NCI-H1694 treated with DMSO at 0.1 percent for 48 hours (cell line): ENCODE results near the gene MAPK9.
"Not testable (repeated sequence)": the region's sequence is repeated elsewhere in the genome, so short reads cannot be mapped to it uniquely, and the experiment has no call there.

Experiments
- DNase-seq: peaks from one replicate; lab custom pipeline; 2025; lab: John Stamatoyannopoulos, UW

Gene MAPK9

DNA sequence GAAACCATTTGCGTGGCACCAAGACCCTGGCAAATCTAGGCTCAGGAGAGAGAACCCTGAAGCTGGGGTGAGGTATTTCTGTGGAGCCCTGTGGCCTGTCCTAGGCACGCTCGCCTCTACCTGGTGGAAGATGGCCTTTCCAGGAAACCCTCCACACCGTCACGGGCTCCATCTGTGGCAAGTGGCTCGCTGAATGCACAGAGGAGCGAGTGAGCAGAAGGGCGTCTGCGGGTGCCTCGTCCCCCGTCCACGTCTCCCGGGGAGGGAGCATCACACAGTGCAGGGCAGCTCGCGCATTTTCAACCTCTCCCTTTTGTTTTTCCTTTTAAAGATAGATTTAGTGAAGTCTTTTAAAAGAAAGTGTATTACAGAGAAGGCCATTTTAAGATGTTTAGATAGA lies 57.6 kb downstream of the MAPK9 start:
- no peak for DNase-seq

DNA sequence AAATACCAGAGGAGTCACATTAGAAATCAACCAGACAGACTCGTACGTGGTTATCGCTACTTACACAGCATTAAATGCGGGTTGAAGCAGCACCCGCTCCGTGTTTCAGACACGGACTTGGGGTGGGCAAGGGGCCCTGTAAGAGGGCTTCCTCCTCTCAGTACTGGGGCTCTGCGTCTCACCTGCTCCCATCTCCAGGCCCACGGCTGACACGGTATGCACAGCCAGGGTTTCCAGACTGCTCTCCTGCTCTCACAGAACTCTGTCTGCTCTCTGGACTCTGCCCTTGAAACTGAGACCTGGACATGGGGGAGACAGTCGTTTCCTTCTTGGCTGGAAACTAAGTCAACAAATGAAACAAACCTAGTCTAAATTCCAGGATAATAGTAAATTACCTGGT lies 58.2 kb downstream of the MAPK9 start:
- no peak for DNase-seq

DNA sequence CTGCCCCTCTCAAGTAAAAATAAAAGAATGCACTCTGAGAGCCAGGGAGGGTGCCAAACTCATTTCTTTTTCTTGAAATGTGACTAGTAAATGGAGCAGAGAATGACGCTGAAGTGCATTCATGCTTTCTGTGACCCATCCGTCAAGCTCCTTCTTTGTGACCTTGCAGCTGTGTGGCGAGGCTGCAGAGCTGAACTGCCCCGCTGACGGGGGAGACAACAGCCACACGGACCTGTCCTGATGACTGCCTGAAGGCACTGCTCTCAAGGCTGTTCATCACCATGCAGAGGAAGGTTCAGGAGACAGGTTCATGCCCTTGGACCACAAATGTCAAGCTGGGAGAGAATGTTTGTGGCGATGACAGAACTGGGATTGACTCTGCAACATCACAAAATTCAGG lies 61.9 kb downstream of the MAPK9 start:
- no peak for DNase-seq

DNA sequence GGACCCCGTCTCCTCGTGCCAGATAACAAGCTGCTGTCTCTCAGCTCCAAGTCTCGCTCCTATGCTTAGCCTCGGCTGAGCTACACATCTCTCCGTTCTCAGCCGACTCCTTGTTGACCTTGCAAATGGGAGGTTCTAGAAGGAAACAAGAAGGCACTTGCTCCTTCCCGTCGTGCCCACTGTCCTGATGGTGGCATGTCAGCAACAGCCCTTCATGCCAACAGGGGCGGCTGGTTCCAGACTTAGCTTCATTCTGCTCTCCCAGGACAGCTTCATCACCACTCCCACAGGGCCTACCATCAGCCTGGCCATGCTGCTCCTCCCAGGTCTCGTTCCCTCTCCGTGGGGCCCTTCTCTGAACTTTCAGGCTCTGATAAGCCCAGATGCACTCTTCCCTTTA lies 69.8 kb downstream of the MAPK9 start:
- DNase-seq: no peak

DNA sequence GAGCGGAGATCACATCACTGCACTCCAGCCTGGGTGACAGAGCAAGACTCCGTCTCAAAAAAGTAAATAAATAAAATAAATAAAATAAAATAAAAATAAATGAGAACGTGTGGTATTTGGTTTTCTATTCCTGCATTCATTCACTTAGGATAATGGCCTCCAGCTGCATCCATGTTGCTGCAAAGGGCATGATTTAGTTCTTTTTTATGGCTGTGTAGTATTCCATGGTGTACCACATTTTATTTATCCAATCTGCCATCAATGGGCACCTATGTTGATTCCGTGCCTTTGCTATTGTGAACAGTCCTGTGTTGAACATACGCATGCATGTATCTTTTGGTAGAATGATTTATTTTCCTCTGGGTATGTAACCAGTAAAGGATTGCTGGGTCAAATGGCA lies 74.1 kb downstream of the MAPK9 start:
- no peak for DNase-seq

DNA sequence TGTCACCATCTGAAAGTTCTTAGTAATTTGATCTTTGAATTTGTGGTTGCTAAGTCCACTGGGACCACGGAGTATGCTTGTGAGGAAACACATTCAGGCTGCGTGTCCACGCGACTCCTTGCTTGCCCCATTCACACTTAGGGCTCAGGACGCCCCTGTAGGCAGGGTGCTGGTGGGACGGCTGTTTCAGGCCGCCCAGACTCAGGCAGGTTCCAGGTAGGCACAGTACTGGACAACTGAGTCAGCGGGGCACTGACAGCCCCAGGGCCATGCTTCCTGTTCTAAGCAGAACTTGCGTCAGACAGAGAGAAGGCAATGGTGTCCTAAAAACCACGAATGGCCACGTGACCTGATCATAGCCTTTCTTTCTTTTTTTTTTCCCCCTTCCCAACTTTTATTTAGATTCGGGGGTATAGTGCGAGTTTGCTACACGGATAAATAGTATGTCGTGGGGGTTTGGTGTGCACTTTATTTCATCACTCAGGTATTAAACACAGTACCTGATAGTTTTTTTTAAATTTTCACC lies 75.2 kb downstream of the MAPK9 start:
- DNase-seq: no peak

DNA sequence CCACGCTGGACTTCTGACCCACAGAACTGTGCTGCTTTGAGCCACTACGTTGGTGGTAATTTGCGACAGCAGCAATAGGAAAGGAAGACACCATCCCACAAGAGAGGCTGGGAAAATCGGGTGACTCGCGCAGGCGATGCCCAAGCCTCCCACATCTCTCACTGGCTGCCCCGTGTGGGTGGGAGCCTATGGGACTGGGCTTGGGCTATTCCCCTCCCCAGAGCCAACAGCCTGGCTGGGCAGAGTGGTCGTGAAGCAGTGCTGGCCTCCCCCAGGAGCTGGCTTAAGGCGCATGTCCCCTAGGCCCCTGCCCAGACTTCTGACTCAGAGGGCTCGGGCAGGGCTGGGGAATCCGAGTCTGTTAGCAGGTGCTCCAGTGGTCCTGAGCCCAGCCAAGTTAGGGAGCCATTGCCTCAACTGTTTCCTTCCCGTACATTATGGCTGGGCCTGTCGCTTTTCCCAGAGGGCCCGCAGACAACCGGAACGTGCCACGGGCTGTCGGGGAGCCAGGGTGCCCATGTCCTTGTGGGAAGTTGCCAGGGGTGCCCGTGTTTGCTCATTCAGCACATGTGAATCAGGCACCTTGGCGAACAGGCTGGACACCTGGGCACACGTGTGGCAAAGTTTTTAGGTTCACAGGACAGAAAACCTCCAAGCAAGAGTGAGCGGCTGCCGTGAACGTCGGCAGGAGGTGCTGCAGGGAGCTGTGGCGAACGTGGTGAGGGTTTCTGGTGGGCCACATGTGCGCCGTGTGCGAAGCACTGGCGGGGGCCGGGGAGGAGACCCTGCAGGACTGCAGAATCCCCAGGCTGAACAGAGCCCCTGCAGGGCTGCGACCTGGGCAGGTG lies 75.9 kb downstream of the MAPK9 start:
- no peak for DNase-seq

DNA sequence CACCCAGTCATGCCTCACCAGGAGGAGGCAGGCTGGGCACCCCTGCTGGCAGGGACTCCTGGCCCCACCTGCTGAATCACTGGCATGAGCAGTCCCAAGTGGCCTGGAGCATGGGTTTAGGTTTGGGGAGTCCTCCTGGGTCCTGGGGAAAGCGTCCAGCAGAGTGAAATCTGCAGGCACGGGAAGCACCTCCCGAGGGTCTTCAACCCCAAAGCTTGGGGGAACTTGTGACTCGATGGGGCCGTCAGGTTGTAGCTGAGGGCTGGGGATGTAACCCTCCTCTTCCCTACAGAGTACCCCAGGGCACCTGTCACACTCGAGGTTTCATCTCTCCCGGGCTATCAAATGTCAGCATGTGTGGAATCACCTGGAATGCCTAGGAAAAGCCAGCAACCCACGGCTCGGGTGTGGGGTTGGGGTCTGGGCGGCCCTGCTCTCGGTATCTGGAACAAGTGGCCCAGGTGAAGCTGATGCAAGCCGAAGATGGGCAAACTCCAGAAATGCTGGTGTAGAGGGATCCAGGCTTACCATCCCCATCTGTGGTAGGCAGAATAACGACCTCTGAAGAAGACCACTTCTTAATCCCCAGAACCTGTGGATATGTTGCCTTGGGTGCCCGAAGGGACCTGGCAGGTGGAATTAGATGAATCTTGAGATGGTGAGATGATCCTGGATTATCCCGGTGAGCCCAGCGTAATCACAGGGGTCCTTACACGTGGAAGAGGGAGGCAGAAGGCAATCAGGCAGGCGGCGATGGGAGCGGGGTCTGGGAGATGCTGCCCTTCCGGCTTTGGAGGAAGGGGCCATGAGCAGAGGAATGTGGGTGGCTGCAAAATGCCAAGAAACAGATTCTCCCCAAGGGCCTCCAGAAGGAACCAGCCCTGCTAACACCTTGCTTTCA lies 76.8 kb downstream of the MAPK9 start:
- no peak for DNase-seq

DNA sequence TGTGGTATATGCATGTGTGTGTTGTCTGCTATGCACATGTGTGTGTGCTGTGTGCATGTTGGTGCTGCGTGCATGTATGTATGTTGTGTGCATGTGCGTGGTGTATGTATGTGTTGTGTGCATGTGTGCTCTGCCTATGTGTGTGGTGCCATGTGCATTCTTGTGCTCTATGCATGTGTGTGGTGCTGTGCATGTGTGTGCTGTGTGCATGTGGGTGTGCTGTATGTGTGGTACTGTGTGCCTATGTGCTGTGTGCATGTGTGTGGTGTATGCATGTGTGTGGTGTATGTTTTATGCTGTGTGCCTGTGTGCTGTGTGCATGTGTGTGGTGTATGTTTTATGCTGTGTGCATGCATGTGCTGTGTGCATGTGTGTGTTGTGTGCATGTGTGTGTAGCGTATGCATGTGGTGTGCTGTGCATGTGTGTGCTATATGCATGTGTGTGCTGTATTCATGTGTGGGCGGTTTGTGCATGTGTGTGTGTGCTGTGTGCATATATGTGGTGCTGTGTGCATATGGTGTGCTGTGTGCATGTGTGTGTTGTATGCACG lies 78.2 kb downstream of the MAPK9 start:
- DNase-seq: no peak

DNA sequence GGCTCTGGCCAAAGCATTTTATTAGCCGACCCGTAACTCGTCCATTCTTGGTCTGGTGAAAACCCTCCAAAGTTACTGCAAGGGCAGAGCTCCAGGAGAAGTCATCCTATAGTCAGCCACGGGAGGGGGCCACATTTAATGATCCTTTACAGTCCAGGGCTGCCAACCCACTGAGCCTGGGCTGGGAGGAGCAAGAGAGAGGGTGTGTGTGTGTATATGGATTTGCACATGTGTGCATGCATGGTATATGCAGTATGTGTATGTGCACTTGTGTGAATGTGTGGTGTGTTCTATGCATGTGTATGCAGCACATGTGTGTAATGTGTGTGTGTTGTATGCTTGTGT lies 78.7 kb downstream of the MAPK9 start:
- no peak for DNase-seq

DNA sequence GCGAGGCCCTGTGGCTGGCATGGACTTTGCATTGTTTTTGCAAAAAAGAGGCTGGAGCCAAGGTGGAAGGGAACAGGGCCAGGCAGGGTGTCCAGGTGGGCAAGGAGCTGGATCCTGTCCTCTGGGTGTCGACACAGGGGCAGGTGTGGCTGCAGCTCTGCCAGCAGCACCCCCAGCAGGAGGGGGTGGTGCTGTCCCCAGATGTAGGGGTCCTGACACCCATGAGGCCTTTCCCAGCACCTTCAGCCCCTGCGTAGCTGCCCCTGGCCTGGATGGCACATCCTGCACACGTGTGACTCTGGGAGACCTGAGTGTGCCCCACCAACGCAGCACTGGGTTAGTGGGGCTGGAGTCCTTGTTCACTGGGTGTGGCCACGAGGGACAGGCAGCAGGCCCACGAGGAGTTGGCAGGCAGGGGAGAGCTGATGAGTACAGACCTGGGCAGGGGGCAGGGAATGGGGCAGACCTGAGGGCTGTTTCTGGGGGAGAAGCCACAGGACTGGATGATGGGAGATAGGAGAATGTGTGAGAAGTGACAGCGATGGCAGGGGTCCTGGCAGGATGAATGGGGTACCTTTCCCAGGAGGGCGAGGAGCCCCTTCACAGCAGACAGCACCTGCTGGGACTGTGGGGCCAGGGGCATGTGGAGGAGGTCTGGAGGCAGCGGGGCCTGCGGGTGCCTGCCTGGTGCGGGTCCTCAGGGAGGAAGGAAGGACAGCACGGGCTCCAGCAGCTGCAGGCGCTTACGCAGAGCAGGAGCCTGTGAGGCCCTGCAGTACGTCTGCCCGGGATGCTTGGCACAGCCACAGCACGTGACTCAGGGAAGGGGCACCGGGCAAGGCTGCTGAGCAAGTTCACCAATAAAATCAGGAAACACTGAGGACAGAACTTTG lies 79.3 kb downstream of the MAPK9 start:
- DNase-seq: no peak

DNA sequence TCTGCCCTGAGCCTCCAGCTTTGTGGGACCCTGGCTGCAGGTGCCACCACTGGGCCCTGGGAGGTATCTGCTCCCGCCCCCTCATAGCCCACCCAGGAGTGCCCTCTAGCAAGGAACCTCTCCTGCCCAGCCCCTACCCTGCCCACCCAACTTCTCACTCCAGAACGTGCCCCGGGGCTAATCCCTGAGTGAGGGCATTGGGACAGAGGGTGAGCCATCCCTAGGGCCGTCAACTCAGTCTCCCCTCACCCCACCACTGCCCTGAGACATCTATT lies 80.2 kb downstream of the MAPK9 start:
- no peak for DNase-seq

DNA sequence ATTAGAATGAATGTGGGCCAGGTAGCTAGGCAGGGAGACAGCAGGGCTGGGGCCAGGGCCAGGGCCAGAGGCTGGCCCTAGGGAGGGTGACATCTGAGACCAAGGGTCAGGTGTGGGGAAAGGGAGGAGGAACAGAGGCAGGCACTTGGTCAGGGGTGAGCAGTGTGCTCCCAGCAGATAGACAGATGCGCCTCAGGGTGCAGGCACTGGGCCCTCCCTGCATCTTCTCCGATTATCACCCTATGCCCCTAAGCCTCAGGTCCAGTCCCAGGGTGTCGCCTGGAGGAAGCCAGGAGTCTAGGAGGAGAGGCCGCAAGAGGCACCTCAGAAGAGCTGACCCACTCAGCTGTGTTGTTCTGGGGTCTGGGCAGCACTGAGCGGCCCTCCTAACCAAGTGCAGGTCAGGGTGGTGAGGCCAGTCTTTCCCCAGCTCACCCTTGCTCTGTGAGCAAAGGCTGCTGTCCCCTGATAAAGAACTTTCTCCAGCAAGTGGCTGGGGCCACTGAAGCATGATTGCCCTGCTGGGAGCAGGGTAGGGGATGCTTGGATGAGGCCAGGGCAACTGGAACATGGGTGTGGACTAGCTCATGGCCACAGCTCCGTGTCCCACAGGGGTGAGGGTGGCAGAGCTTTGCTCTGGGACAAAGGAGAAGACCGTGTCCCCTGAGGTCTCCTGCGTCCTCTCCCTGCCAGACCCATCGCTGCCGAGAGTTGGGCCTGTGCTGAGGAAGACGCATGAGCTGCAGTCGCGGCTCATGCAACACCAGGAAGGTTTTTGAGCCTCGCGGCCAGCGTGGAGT lies 80.7 kb downstream of the MAPK9 start:
- no peak for DNase-seq

DNA sequence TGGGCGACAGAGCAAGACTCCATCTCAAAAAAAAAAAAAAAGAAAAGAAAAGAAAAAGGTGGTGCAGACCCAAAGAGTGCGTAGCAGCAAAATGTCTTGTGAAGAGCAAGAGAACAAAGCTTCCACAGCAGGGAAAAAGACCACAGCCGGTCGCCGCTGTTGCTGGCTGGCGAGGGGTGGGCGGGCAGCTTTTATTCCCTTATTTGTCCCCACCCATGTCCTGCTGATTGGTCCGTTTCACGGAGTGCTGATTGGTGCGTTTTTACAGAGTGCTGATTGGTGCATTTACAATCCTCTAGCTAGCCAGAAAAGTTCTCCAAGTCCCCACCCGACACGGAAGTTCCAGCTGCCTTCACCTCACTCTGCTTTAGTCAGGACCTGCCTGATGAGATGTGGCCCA lies 81.8 kb downstream of the MAPK9 start:
- not testable (repeated sequence) for DNase-seq

DNA sequence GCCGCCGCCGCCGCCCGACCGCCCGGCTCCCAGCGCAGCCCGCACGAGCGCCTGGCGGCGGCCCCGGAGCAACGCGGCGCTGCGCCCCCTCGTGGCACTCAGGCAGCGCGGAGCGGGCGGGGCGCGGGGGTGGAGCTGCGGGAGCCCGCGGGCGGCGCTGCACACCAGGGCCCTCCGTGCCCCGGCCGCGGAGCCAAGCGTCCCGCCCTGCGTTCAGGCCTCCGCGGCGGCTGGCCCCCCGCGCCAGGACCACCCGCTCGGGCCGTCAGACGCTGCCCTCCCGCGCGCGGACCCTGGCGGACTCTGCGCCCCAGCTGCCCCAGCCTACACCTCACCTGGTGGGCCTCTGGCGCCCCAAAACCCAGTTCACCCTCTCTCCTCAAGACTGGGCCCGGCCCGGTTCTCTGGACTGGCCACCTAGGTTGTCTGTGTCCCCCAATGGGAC lies 82.7 kb downstream of the MAPK9 start, which contains the start of gene RASGEF1C:
TSS of gene RASGEF1C (minus strand) at position 75 of the 445 bp plus-strand sequence. CDS start 71,159 bp downstream, outside the sequence.
- DNase-seq: no peak

DNA sequence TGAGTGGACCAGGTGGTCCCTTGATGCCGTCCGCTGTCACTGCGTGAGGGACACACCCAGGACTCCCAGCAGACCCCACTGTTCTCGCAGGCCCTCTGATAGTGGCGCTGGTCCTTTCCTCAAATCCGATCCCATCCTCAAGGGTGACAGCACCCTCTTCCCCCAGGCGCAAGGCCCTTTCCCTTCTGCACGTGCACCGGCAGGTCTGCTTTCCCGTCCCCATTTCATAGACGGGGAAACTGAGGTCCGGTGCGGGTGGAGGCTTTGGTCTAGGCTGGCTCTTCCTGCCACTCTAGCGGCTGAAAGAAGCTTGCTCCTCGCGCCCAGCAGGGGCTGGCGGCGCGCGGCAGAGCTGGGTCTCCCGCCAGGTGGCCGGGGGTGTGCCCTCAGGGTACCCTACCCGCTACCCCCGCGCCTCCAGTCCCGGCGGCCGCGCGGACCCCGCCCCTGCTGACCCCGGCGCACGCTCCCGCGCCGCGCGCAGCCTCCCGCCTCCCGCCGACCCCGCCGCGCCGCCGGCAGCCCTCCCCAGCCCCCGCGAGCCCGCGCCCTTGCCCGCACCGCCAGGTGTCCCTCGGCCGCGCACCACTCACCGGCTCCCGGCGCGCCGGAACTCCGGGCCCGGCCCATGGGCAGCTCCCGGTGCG lies 83.3 kb downstream of the MAPK9 start:
- DNase-seq: no peak

DNA sequence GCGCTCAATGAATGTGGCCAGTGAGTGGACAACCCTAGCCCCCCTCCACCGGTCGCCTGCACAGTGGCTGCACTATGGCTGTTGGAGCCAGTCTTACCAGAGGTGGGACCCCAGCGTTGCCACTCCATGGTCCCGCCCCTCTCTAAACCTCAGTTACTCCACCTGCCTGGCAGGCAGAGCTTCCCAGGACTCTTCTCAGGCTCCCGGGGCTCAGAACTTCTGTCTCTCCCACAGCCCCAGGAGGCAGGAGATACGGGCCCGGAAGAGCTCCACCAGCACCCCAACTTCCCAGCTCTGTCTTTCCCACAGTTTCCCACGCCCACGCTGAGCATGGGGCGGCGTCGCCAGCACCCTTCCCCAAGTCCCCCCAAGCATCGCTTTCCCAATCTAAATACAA lies 83.8 kb downstream of the MAPK9 start:
- no peak for DNase-seq

DNA sequence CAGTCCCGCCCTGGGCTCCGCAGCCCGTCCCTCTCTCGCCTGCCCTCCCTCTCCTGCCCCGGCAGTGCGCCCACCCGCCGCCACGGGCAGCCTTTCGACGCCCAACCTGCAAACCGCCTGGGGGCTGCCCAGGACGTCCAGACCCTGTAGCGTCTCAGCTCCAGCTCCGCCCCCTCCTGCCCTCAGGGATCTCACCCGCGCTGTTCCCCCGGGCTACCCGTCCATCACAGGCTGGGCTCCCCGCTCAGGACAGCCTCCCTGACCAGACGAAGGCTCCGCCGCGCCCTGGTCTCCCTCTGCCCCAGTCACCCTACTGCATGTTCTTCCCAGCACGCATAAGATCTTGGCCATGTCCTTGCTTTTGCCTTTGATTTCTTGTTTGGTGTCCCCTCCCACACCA lies 84.3 kb downstream of the MAPK9 start:
- no peak for DNase-seq

DNA sequence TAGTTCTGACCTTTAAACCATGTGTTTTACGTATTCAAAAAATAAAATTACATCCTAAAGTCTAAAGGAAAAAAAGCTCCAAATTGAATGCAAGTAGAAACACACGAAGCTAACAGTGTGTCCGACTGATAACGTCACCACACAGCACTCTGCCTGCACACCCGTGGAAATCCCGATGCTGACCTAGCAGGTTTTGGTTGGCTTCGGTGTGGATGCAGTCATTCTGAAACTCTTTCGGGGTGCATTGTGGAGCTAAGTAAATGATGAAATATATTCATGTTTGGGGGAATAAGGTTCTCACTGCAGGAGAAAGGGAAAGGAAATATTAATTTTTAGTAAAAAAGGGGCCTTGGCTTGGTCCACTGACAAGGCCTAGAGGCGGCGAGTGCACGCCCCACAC lies 84.9 kb downstream of the MAPK9 start:
- DNase-seq: no peak

DNA sequence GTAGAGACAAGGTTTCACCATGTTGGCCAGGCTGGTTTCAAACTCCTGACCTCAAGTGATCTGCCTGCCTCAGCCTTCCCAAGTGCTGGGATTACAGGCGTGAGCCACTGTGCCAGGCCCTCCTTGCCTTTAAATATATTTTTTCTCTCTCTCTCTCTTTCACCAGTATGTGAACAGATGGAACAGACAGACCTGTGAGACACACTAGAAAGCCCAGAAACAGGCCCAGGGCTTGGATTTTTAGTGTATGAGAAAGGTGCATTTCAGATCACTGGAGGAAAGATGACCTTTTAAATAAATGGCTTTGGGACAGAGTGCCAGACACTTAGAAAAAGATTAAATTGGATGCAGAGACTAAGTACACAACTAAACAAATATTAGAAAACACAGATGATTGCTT lies 86.0 kb downstream of the MAPK9 start:
- peak; percentile 24 for DNase-seq
